ENCODE measurements around the gene SFRP5.

The SFRP5 gene

GRCh38 chr10:97733256-97733655 is 38.5 kb downstream of the SFRP5 start:
- DNase-seq = no peak

- no peak for DNase-seq
Measured at GRCh38 chr10:97732052-97732359, 39.8 kb downstream of the SFRP5 start.

- peak; percentile 31 for DNase-seq
Measured at GRCh38 chr10:97731346-97732051, 40.3 kb downstream of the SFRP5 start.

- no peak for DNase-seq
Measured at GRCh38 chr10:97729014-97729413, 42.8 kb downstream of the SFRP5 start.

- no peak for DNase-seq
Measured at GRCh38 chr10:97726636-97727178, 45.1 kb downstream of the SFRP5 start.

GRCh38 chr10:97724341-97724941 is 47.4 kb downstream of the SFRP5 start:
- DNase-seq = no peak

- no peak for DNase-seq
Measured at GRCh38 chr10:97723001-97723400, 48.8 kb downstream of the SFRP5 start.

GRCh38 chr10:97721871-97722780 is 49.7 kb downstream of the SFRP5 start:
- DNase-seq = no peak

GRCh38 chr10:97719602-97720001 is 52.2 kb downstream of the SFRP5 start:
- no peak for DNase-seq

GRCh38 chr10:97718659-97719142 is 53.1 kb downstream of the SFRP5 start:
- DNase-seq = no peak

GRCh38 chr10:97718178-97718577 is 53.6 kb downstream of the SFRP5 start:
- no peak for DNase-seq

GRCh38 chr10:97717627-97718026 is 54.2 kb downstream of the SFRP5 start:
- no peak for DNase-seq
